Liver (tissue), 9 donors: ENCODE results near the gene PPA1. TPM values are rescaled to one million over a fixed set of nuclear protein-coding genes. Genes with fewer than 3 reads are reported as not detected.
"Not testable (repeated sequence)": the region's sequence is repeated elsewhere in the genome, so short reads cannot be mapped to it uniquely, and the experiment has no call there.

Experiments
- DNase-seq: peaks from one replicate; pipeline ENCODE4 v3.0.0-alpha.2; 2017; ENCODE audit warnings: low spot score
- H3K27ac ChIP-seq, 2 donors: one replicate each; pipeline ENCODE4 v1.7.0; 2013; ENCODE audit warnings: inconsistent platforms in 2 of 2, low read length in 2 of 2, control low read depth in 1 of 2, low read depth in 1 of 2, mild to moderate bottlenecking in 1 of 2
- H3K27me3 ChIP-seq, 4 donors: one replicate each; pipeline versions ENCODE4 v1.6.1 to v1.7.0; 2013; ENCODE audit warnings: low read length in 3 of 4, inconsistent platforms in 1 of 4, mild to moderate bottlenecking in 1 of 4, moderate library complexity in 1 of 4; ENCODE audit not compliant: control insufficient read depth in 4 of 4, insufficient read depth in 4 of 4
- H3K36me3 ChIP-seq, 4 donors: one replicate each; pipeline versions ENCODE4 v1.6.1 to v1.7.0; 2013; ENCODE audit warnings: low read length in 3 of 4, mild to moderate bottlenecking in 3 of 4, low read depth in 1 of 4, moderate library complexity in 1 of 4; ENCODE audit not compliant: control insufficient read depth in 4 of 4, insufficient read depth in 3 of 4
- H3K4me1 ChIP-seq, 4 donors: one replicate each; pipeline versions ENCODE4 v1.6.1 to v1.7.0; 2013; ENCODE audit warnings: low read length in 3 of 4, mild to moderate bottlenecking in 3 of 4, moderate library complexity in 1 of 4; ENCODE audit not compliant: control insufficient read depth in 4 of 4, insufficient read depth in 4 of 4
- H3K4me3 ChIP-seq, 3 donors: one replicate each; pipeline versions ENCODE4 v1.6.1 to v1.7.0; 2013; ENCODE audit warnings: low read length in 3 of 3, control low read depth in 1 of 3, low read depth in 1 of 3, mild to moderate bottlenecking in 1 of 3
- H3K9ac ChIP-seq, 2 donors: one replicate each; pipeline ENCODE4 v1.7.0; 2013; ENCODE audit warnings: low read length in 2 of 2, mild to moderate bottlenecking in 2 of 2, moderate library complexity in 2 of 2, control low read depth in 1 of 2, low read depth in 1 of 2
- H3K9me3 ChIP-seq, 4 donors: one replicate each; pipeline versions ENCODE4 v1.6.1 to v1.7.0; 2013; ENCODE audit warnings: low read length in 3 of 4; ENCODE audit not compliant: control insufficient read depth in 4 of 4
- ATF3 ChIP-seq: IDR thresholded peaks from 2 replicates; pipeline ENCODE4 v1.6.1; 2016; ENCODE audit warnings: antibody characterized with exemption
- FOXA1 ChIP-seq: IDR thresholded peaks from 2 replicates; pipeline ENCODE4 v1.6.1; 2016; ENCODE audit warnings: antibody characterized with exemption
- GABPA ChIP-seq, 2 donors: IDR thresholded peaks in 1 of 2; conservative IDR thresholded peaks in 1 of 2; 2 replicates each; pipeline ENCODE4 v1.6.1; 2016; ENCODE audit warnings: antibody characterized with exemption in 2 of 2, mild to moderate bottlenecking in 1 of 2, moderate library complexity in 1 of 2
- HNF4G ChIP-seq: IDR thresholded peaks from 2 replicates; pipeline ENCODE4 v1.6.1; 2016; ENCODE audit warnings: antibody characterized with exemption
- RXRA ChIP-seq, 2 donors: IDR thresholded peaks; 2 replicates each; pipeline ENCODE4 v1.6.1; 2017 to 2018; ENCODE audit warnings: antibody characterized with exemption in 2 of 2, mild to moderate bottlenecking in 1 of 2
- YY1 ChIP-seq: IDR thresholded peaks from 2 replicates; pipeline ENCODE4 v1.6.1; 2016; ENCODE audit warnings: antibody characterized with exemption, mild to moderate bottlenecking
- WGBS: extraction: QIAGEN DNeasy Blood & Tissue Kit; methylation state at CpG from one replicate; pipeline ENCODE4 v1.1.7; 2013; 5-methylcytosine and 5-hydroxymethylcytosine counted together
- polyA plus RNA-seq, 2 donors: library from polyadenylated mRNA; stranded (reverse) in 1 of 2; unstranded in 1 of 2; fragments of 200-250 nt in 1 of 2; fragments of >200 nt in 1 of 2; fragmentation: Nextera tagmentation in 1 of 2; extraction: Ambion mirVana in 1 of 2; gene quantifications; one replicate each; pipeline versions ENCODE4 v1.2.1 to v1.2.3, GENCODE V29; 2013 to 2015
- total RNA-seq, 2 donors: library from RNA; depleted of rRNA; stranded (reverse); fragments of >200 nt; gene quantifications; one replicate each; pipeline ENCODE4 v1.2.3, GENCODE V29; 2014
- TF ChIP-seq, protein P1 (sequence below): IDR thresholded peaks from 2 replicates; pipeline ENCODE4 v1.6.1; 2016; ENCODE audit warnings: antibody characterized with exemption
- TF ChIP-seq, protein P2 (sequence below): fragments of 150-350 bp; IDR thresholded peaks from 2 replicates; pipeline ENCODE4 v1.5.1; 2017; ENCODE audit warnings: improper control_type of control experiment, low read depth, low read length; ENCODE audit not compliant: missing input control
- TF ChIP-seq, protein P3 (sequence below): IDR thresholded peaks from 2 replicates; pipeline ENCODE4 v1.6.1; 2016; ENCODE audit warnings: antibody characterized with exemption, mild to moderate bottlenecking
- donor health status: healthy.
- donor health status: healthy.
- donor health status: healthy.
- donor health status: healthy.
- donor health status: healthy.

The PPA1 gene
- total and polyA plus RNA-seq, 4 donors, result 91.1 to 111 (median 99.4) TPM

DNA sequence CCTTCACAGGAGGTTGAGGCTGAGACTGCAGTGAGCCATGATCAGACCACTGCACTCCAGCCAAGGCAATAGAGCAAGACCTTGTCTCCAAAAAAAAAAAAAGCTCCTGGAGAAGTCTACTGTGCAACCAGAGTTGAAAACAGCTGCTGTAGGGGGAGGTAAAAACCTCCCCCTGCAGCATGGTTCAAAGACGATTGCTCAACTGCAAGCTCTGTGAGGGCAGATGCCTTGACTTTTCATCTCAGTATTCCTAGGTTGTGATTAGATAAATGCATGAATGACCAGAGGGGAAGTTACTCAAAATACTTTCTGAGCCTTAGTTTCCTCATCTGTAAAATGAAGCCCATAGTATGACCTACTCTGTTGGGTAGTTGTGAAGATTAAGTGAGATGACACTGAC lies 25.0 kb upstream of the PPA1 start (continued):
- TF ChIP-seq, protein P1, sequence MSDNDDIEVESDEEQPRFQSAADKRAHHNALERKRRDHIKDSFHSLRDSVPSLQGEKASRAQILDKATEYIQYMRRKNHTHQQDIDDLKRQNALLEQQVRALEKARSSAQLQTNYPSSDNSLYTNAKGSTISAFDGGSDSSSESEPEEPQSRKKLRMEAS, result no peak
- TF ChIP-seq YY1, result no peak
- TF ChIP-seq RXRA (IDR thresholded peaks at IDR 0.05), result no peak
- TF ChIP-seq GABPA (IDR thresholded peaks at IDR 0.05 in 1 of 2, conservative IDR thresholded peaks at IDR 0.05 in 1 of 2), result no peak
- no peak for TF ChIP-seq HNF4G

DNA sequence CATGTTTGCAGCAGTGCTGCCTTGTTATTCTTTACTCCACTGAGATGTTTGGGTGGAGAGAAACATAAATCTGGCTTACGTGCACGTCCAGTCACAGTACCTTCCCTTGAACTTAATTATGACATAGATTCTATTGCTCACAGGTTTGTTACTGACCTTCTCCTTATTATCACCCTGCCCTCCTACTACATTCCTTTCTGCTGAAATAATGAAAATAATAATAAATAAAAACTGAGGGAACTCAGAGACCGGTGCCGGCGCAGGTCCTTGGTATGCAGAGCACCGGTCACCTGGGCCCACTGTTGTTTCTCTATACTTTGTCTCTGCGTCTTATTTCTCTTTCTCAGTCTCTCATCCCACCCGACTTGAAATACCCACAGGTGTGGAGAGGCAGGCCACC lies 24.6 kb upstream of the PPA1 start:
- WGBS, result 96% methylated on average over 8 of the region's 8 CpGs
- not testable (repeated sequence) for DNase-seq, H3K9ac ChIP-seq, H3K27ac ChIP-seq, H3K36me3 ChIP-seq, H3K4me1 ChIP-seq, H3K4me3 ChIP-seq, H3K27me3 ChIP-seq, H3K9me3 ChIP-seq

- Histone ChIP-seq H3K27me3 (peaks cover 0 to 2% (median 0%) of the 10 kb centered on the region in 4 donors), H3K4me3 (no peak overlapping the region), H3K36me3 (no peaks in the 10 kb centered on the region), H3K27ac (no peak overlapping the region), H3K9ac (no peak overlapping the region), H3K4me1 (peaks cover 0 to 2% (median 0%) of the 10 kb centered on the region in 4 donors), H3K9me3 (no peaks in the 10 kb centered on the region)
- no peak for DNase-seq
- TF ChIP-seq, protein P2, sequence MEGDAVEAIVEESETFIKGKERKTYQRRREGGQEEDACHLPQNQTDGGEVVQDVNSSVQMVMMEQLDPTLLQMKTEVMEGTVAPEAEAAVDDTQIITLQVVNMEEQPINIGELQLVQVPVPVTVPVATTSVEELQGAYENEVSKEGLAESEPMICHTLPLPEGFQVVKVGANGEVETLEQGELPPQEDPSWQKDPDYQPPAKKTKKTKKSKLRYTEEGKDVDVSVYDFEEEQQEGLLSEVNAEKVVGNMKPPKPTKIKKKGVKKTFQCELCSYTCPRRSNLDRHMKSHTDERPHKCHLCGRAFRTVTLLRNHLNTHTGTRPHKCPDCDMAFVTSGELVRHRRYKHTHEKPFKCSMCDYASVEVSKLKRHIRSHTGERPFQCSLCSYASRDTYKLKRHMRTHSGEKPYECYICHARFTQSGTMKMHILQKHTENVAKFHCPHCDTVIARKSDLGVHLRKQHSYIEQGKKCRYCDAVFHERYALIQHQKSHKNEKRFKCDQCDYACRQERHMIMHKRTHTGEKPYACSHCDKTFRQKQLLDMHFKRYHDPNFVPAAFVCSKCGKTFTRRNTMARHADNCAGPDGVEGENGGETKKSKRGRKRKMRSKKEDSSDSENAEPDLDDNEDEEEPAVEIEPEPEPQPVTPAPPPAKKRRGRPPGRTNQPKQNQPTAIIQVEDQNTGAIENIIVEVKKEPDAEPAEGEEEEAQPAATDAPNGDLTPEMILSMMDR, result no peak
- no peak for TF ChIP-seq RXRA (IDR thresholded peaks at IDR 0.05)
- no peak for TF ChIP-seq ATF3
- TF ChIP-seq, protein P3, sequence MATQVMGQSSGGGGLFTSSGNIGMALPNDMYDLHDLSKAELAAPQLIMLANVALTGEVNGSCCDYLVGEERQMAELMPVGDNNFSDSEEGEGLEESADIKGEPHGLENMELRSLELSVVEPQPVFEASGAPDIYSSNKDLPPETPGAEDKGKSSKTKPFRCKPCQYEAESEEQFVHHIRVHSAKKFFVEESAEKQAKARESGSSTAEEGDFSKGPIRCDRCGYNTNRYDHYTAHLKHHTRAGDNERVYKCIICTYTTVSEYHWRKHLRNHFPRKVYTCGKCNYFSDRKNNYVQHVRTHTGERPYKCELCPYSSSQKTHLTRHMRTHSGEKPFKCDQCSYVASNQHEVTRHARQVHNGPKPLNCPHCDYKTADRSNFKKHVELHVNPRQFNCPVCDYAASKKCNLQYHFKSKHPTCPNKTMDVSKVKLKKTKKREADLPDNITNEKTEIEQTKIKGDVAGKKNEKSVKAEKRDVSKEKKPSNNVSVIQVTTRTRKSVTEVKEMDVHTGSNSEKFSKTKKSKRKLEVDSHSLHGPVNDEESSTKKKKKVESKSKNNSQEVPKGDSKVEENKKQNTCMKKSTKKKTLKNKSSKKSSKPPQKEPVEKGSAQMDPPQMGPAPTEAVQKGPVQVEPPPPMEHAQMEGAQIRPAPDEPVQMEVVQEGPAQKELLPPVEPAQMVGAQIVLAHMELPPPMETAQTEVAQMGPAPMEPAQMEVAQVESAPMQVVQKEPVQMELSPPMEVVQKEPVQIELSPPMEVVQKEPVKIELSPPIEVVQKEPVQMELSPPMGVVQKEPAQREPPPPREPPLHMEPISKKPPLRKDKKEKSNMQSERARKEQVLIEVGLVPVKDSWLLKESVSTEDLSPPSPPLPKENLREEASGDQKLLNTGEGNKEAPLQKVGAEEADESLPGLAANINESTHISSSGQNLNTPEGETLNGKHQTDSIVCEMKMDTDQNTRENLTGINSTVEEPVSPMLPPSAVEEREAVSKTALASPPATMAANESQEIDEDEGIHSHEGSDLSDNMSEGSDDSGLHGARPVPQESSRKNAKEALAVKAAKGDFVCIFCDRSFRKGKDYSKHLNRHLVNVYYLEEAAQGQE, result no peak
- TF ChIP-seq FOXA1, result no peak
- WGBS, result 82% methylated on average over 2 of the region's 2 CpGs
These were observed 23.2 kb upstream of the PPA1 start for GRCh38 chr10:70256463-70256862.
